HTR-8/SVneo (cell line): ENCODE results near the gene SPATA24.
"Not testable (repeated sequence)": the region's sequence is repeated elsewhere in the genome, so short reads cannot be mapped to it uniquely, and the experiment has no call there.

Experiments used
- DNase-seq: peaks from one replicate; pipeline ENCODE4 v3.0.0; 2011; ENCODE audit warnings: low spot score, mixed read lengths; ENCODE audit not compliant: insufficient read length
- FAIRE-seq: peaks from 2 replicates; lab custom pipeline; 2011; peaks lifted over from hg19 to GRCh38; lab: Jason Lieb, UNC

SPATA24 gene

DNA sequence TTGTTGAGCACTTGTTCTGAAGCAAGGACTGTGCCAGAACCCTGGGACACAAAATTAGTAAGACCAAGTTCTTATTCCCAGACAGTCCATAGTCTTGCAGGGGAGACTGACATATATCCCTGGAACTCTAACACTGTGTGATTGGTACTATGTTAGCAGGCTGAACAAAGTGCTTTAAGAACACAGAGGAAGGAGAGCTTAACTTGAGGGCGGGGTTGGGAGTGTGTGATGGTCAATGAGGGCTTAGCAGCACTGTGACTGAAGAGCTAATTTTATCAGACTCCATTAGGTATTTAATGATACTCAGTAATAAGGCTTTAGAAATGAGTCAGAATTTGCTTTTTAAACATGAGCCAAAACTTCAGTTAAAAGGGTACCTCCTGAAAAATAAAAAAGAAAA is 14.9 kb upstream of the SPATA24 start:
- DNase-seq (no peak), FAIRE-seq (no peak)

GRCh38 chr5:139417214-139417613 is 13.3 kb upstream of the SPATA24 start:
- FAIRE-seq (no peak), DNase-seq (no peak)

GRCh38 chr5:139416651-139417050 is 12.8 kb upstream of the SPATA24 start:
- FAIRE-seq, result no peak
- no peak for DNase-seq

GRCh38 chr5:139415869-139416268 is 12.0 kb upstream of the SPATA24 start:
- FAIRE-seq (no peak), DNase-seq (no peak)

DNA sequence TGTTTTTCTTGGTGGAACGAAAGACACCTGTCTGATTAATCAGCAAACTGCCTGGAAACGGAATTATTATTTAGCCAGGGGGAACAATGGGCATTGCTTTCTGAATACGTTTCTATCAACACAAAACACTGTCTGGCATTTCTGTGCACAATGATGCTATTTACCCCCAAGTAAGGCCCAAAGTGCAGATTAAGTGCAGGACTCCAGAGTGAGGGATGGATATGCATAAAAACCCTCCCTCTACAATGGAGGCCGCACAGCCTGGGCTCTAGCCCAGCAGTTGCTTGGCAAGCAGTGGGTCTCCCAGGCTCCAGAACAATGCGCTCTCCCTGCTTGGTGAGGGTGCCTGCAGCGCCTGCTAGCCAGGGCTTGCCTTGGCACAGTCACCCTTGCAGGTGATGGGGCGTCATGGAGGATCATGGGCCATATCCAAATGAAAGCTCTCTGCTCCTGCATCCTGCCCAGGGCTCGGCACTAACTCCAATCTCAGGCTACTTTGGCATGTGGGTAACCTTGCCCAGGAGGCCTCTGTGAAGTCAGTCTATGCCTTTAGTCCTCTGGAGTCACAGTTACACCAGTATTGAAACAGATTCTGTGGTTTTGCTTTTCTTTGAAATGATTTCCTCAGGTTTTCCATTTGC is 11.5 kb upstream of the SPATA24 start:
- no peak for DNase-seq
- FAIRE-seq, result no peak

GRCh38 chr5:139414581-139415130 is 10.8 kb upstream of the SPATA24 start:
- DNase-seq, result no peak
- FAIRE-seq, result no peak

- no peak for FAIRE-seq
- DNase-seq, result no peak
Observed at GRCh38 chr5:139413963-139414362, 10.1 kb upstream of the SPATA24 start.

- no peak for DNase-seq
- FAIRE-seq, result no peak
Observed at GRCh38 chr5:139413153-139413552, 9.3 kb upstream of the SPATA24 start.

- FAIRE-seq, result no peak
- no peak for DNase-seq
Observed at GRCh38 chr5:139410993-139411828, 7.3 kb upstream of the SPATA24 start.

DNA sequence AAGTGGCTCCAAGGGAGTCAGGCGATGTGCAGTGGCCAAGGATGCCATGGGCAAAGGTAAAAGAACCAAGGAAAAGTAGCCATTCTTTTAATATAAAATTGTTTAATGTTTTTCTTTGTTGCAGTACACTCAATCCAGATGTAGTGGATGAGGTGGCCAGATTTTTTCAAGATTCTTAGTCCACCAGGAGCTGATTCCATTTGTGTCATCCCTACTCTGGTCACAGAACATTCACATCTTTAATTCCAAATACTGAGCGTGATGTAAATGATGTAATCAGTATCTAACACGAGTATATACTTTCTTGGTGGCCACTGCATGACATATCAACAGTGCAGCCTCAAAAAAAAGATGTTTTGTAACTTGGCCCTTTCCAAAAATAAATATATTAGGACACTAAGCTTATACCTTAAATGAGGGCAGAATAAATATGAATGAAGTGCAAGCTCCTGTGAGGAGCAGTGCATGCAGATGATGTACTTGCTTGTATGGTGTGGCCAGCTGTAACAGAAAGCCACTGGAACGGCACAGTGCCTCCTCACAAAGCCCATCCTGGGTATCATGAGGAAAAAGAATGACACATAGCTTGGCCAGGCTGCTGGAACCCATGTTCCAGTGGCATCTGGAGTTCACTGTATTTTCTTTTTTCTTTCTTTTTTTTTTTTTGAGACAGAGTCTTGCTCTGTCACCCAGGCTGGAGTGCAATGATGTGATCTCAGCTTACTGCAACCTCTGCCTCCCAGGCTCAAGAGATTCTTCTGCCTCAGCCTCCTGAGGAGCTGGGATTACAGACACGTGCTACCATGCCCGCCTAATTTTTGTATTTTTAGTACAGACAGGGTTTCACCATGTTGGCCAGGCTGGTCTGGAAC is 6.5 kb upstream of the SPATA24 start:
- DNase-seq (no peak), FAIRE-seq (no peak)

GRCh38 chr5:139409116-139409515 is 5.2 kb upstream of the SPATA24 start:
- not testable (repeated sequence) for FAIRE-seq, DNase-seq

DNA sequence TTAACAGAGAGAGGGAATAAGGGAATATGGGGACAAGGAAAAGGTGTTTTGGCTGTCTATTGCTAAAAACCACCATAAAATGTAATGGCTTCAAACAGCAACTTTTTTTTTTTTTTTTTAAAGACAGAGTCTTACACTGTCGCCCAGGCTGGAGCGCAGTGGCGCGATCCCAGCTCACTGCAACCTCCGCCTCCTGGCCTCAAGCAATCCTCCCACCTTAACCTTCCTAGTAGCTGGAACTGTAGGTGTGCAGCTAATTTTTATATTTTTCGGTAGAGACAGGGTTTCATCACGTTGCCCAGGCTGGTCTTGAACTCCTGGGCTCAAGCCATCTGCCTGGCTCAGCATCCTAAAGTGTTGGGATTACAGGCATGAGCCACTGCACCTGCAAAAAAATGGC is 4.3 kb upstream of the SPATA24 start:
- DNase-seq (no peak), FAIRE-seq (no peak)

GRCh38 chr5:139407517-139407916 is 3.6 kb upstream of the SPATA24 start:
- DNase-seq (no peak), FAIRE-seq (no peak)

DNA sequence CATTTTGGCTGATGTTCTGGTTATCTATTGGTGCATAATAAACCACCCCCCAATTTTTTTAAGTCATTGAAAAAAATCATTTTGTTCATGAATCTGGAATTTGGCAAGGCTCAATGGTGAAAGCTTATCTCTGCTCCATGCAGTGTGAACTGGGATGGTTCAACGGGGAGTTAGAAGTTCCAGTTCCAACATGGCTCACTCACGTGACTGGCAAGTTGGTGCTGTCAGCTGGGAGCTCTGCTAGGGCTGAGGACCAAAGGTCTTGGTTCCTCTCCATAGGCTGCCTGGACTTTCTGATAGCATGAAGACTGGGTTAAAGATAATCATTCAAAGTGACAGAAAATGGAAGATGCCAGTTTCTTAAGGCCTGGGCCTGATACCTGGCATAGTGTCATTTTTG is 3.1 kb upstream of the SPATA24 start:
- FAIRE-seq (no peak), DNase-seq (no peak)

- no peak for DNase-seq
- FAIRE-seq, result no peak
Observed at GRCh38 chr5:139404484-139404840, 573 bp upstream of the SPATA24 start.

- DNase-seq, result no peak
- no peak for FAIRE-seq
Observed at GRCh38 chr5:139403418-139403786, 487 bp downstream of the SPATA24 start.

DNA sequence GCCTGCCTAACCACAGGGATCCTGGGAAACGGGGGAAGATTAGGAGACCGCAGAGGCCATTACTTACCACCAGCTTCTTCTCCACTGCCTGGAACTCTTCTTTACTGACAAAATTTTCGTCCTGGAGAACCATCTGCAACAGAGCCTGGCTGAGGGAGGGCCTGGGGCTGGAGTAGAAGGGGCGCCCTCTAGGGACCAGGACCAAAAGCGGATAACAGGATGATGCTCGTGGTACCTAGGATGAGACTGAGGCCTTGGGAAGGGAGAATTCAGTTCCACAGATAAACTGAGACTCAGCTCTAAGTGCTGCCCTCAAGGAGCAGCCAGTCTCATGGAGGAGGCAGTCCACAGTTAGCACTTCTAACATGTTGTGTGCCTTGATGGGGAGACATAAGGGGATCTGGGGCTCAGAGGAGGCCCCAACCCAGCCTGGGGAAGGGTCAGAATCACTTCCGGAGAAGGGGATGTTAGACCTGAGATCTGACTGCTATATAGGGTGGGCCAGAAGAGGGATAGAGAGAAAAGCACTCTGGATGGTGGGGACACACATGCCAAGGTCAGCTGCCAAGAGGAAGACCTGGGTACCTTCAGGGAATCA is 1.2 kb downstream of the SPATA24 start:
- no peak for DNase-seq
- no peak for FAIRE-seq

- DNase-seq (no peak), FAIRE-seq (no peak)
Observed at GRCh38 chr5:139401546-139401945, 2.3 kb downstream of the SPATA24 start.

GRCh38 chr5:139399501-139400121 is 4.3 kb downstream of the SPATA24 start:
- no peak for FAIRE-seq
- no peak for DNase-seq

DNA sequence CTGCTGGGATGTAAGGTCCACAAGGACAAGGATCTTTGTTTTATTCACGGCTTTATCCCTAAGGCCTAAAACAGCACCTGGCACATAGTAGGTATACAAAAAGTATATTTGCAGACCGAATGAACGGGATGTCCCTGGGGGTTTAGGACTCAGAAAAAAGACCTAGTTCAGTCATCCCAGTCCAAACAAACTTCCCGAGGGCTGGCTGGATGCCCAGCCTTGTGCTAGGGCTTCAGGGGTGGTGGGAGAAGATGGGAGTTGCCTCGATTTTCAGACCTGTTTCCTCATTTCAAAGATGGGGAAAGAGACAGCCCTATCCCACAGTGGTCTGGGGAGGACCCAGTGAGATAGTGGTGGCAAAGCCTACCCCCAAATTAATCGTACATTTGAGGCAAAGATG is 6.0 kb downstream of the SPATA24 start:
- FAIRE-seq, result no peak
- DNase-seq, result no peak
